ENCODE results near the gene GAS7.

The GAS7 gene

GRCh38 chr17:10171581-10171981, 26.8 kb downstream of the GAS7 start:
- no peak for DNase-seq (ENCODE audit: low spot score)

GRCh38 chr17:10171122-10171571, 27.3 kb downstream of the GAS7 start:
- DNase-seq (ENCODE audit: low spot score) = peak; percentile 66

GRCh38 chr17:10170233-10170632, 28.2 kb downstream of the GAS7 start:
- no peak for DNase-seq (ENCODE audit: low spot score)

- no peak for DNase-seq (ENCODE audit: low spot score)
Measured at GRCh38 chr17:10169290-10169689, 29.1 kb downstream of the GAS7 start.

DNA sequence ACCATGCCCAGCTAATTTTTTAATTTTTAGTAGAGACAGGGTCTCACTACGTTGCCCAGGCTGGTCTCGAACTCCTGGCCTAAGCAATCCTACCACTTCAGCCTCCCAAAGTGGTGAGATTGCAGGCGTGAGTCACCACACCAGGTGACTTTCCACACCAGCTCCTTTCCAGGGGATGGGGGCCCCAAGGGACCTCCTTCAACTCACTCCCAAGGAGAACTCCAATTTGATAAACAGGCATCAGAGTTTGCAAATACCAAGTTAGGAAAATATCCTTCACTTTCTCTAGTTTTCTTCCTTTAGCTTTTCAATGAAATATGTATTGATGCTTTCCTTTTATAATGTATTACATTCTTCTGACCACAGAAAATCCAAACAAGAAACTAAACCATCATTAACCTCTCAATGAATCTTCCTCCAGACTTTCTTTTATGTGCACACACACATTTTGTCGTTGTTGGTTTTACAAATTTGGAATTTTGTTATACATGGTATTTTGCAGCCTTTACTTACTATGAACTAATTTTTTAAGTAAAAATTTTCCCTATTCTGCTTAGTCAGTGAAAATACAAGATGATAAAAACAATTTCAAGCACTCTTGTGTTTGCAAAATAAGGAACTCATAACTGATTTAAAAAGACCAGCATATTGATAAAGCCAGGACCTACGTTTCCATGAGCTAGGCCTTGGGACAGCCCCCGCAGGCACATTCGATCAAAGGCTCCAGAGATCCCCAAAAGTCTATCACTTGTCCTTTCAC, 32.0 kb downstream of the GAS7 start:
- DNase-seq (ENCODE audit: low spot score) = no peak

DNA sequence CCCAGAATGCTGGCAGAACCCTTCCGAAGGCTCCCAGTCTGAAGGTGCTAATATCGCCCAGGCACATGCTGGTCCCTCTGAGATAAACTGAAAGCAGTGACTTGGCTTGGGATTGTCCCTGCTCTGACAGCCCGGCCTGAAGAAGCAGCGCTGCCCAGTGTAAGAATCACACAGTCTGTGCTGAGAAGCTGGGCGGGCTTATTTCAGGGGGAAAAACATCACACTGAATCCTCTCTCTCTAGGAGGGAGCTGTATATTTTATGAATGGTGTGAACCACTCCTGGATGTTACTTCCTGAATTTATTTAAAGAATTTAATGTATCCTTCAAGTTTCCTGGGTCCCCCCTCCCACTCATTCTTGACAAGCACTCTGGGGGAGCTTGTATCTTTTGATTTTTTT, 36.3 kb downstream of the GAS7 start:
- DNase-seq (ENCODE audit: low spot score) = no peak

DNA sequence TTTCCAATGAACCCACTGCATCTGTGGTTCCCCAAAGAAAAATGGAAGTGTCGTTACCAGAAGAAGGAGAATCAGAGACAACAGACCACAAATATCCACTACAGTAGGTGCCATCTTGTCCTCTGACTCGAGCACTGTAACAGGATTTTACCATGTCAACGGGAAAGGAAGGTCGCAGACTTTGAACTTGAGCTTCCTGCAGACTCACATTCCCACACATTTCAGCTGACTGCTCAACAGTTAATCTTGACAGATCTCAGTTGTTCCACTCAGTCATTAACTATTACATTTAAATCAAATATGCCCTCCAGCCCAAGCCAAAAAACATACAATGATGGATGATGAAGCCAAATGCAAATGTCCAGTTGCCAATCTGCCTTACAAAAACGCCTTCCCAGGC, 37.0 kb downstream of the GAS7 start:
- no peak for DNase-seq (ENCODE audit: low spot score)

- peak; percentile 80 for DNase-seq (ENCODE audit: low spot score)
Measured at GRCh38 chr17:10156948-10157607, 41.3 kb downstream of the GAS7 start.

DNA sequence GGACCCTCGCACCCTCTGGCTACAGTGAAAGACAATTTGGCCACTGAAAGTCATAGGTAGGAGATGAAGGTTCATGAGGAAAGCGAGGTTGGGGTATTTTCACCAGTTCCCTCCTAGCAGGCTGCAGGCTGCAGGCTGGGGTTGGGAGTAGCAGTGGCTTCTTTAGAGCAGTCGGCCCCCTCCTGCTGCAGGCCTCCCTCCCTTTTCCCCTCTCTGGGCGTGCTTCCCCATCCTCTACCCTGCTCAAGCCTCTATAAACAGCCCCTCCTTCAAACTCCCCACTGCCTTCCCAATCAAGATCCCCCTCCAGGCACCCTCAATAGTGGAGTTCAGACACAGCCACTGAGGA, 41.8 kb downstream of the GAS7 start:
- no peak for DNase-seq (ENCODE audit: low spot score)

DNA sequence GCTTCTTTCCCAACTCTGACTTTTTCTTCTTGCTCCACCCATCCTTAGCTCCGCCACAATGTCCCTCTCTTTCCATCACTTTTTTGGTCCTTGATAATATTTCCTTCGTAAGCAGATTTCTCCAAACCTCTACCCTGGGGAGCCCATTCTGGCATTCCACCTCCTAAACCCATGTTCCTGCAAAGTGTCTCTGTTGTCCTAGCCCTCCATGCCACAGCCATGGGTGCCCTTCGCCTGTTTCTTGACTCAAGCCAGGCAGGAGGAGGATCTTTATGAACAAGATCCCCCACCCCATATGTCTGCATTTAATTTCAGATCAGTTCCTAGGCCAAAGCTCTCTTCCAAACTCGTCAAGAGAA, 42.4 kb downstream of the GAS7 start:
- DNase-seq (ENCODE audit: low spot score) = no peak

GRCh38 chr17:10155371-10156076, 42.9 kb downstream of the GAS7 start:
- DNase-seq (ENCODE audit: low spot score) = no peak

DNA sequence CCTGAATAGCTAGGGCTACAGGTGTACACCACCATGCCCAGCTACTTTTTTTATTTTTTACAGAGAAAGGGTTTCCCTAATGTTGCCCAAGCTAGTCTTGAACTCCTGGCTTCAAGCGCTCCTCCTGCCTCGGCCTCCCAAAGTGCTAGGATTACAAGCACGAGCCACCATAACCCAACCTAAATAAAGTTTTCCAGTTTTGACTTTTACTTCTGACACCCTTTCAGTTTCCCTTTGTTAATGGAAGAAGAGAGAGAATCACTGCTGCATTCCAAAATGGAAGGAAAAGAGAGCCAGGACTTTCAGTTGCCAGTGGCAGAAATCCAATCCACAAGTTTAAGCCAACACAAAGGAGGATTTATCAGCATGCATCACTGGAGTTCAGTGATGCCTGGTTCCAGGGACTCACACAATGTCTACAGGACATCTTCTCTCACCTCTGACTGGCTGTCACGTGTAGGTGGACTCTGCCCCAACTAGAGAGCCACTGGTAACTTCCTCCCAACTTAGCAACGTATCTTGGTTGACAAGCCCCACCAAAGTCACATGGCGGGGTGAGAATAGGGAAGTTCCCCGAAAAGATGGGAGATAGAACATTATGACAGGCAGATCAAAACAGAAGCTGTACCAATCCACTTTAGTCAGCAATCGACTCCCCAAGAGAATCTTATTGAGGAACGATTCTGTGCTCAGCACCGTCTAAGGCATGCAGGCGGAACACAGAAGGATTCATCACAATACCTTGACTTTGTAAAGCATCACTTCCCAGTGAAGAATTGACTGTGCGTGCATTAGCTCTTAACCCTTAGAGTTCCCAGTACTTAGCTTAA, 46.5 kb downstream of the GAS7 start:
- peak; percentile 86 for DNase-seq (ENCODE audit: low spot score)

DNA sequence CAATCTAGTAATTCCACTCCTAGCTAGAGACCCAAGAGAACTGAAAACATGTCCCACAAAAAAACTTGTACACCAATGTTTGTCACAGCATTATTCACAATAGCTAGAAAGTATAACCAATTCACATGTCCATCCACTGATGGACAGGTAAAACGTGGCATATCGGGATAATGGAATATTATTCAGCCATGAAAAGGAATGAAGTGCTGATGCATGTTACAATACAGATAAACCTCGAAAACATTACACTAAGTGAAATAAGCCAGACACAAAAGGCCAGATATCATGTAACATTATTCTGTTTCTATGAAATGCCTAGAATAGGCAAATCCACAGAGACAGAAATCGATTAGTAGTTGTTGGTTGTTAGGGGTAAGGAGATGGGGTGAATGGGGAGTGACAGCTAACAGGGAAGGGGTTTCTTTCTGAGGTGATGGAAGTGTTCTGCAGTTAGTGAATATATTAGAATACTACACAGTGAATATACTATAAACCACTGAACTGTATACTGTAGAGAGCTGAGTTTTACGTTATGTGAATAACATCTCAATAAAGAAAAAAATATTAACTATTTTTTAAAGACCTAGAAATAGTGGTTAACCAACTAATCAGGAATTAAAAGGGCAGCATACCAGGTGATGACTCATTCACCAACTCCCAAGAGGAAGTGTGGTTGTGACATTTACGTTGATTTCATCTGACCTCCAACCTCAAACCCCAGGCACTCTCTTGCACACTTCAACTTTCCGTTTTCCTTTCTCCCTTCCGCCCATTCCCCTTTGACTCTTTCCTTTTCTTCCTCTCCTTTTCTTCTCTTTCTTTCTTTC, 48.6 kb downstream of the GAS7 start:
- peak; percentile 67 for DNase-seq (ENCODE audit: low spot score)

GRCh38 chr17:10147761-10148415, 50.5 kb downstream of the GAS7 start:
- no peak for DNase-seq (ENCODE audit: low spot score)

GRCh38 chr17:10147040-10147439, 51.4 kb downstream of the GAS7 start:
- no peak for DNase-seq (ENCODE audit: low spot score)

- DNase-seq (ENCODE audit: low spot score) = no peak
Measured at GRCh38 chr17:10144982-10145381, 53.4 kb downstream of the GAS7 start.

DNA sequence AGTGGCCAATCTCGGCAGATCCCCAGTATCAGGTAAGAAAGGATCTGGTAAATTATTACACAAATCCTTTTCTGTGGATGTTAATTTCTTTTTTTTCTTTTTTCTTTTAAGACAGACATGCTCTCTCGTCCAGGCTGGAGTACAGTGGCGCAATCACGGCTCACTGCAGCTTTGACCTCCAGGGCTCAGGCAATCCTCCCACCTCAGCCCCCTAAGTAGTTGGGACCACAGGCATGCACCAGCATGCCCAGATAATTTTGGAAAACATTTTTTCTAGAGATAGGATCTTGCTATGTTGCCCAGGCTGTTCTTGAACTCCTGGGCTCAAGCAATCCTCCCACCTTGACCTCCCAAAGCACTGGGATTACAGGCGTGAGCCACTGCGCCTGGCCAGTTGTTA, 54.0 kb downstream of the GAS7 start:
- DNase-seq (ENCODE audit: low spot score) = no peak

DNA sequence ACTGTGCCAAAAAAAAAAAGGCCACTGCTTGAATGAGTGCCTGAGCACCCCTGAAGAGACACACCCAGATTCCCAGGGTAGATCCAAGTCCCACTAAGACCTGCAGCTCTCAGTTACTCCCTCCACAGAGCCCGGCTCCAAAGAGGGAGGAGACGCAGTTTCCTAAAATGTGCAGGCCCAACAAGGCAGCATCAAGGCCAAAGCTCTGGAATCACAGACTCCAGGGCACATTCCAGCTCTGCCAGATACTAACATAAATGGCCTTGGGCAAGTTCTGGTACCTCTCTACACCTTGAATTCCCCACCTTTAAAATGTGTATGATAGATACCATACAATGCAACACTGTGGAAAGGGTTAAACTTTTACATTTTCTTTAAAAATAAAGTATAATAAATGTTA, 57.0 kb downstream of the GAS7 start:
- DNase-seq (ENCODE audit: low spot score) = no peak

- no peak for DNase-seq (ENCODE audit: low spot score)
Measured at GRCh38 chr17:10139577-10139976, 58.8 kb downstream of the GAS7 start.

DNA sequence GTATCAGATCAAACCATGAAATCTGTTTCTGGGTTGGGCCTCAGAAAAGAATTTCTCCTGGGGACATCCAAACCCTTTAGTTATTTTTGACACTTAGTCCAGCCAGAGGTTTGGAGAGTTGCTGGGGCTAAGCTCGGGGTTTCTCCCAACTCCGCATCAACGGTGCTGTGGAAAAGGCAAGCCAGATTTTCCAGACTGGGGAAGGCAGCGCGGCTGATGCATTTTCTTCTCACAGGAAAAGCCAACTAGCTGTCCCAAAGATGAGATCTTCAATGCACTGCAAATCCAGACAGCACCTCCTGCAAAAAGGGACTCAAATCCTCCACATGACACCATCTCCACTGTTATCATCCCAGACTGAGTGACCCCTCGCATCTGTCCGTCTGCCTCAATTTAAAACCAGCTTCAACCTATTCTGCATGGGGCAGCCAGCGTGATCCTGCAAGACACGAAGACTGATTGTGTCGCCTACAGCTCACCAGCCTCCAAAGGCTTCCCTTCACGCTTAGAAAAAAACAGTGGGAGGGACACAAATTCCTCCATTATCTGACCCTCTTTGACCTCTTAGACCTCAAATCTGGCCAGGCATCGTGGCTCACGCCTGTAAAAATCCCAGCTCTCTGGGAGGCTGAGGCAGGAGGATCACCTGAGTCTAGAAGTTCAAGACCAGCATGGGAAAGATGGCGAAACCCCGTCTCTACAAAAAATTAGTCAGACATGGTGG, 62.0 kb downstream of the GAS7 start:
- DNase-seq (ENCODE audit: low spot score) = no peak

All from pons (tissue), 1 donor.